IMR-90 (cell line): Measurements from ENCODE around the gene FIS1. TPM values are rescaled to one million over a fixed set of nuclear protein-coding genes. Genes with fewer than 3 reads are reported as not detected.
A peak's percentile ranks its signal among the peaks of the same experiment; 100 is the strongest.

Source experiments
- ATAC-seq: fragments of 200-7000 bp; cut with Tn5 transposase; 2 replicates; pipeline ENCODE4 v1.9.1; 2020; ENCODE audit warnings: low read depth, mild to moderate bottlenecking, moderate library complexity
- BruUV-seq: library from RNA; stranded (reverse); fragments of 400-500 nt; replicated peaks from 2 replicates; lab custom pipeline; 2021; lab: Mats Ljungman, UMichigan
- CTCF ChIA-PET: fragments of 300-600 bp; formaldehyde crosslinking; extraction: SDS; loops from one replicate; lab custom pipeline; 2021; ENCODE audit warnings: antibody characterized with exemption; lab: Yijun Ruan, JAX
- POLR2A ChIA-PET: fragments of 300-600 bp; sonication (Branson Sonifier 250); formaldehyde crosslinking; loops from one replicate; lab custom pipeline; 2022; ENCODE audit warnings: antibody characterized with exemption; ENCODE audit not compliant: unreplicated experiment; lab: Charles Lee
- DNase-seq: peaks from one replicate; pipeline ENCODE4 v3.0.0; 2013
- H2AFZ ChIP-seq: replicated peaks from 2 replicates; pipeline ENCODE3; 2013; ENCODE audit warnings: low read length, mild to moderate bottlenecking; ENCODE audit not compliant: poor library complexity
- H2AK5ac ChIP-seq: 2 replicates; pipeline ENCODE4 v1.6.1; 2013; ENCODE audit warnings: low read depth, low read length, inconsistent platforms
- H2AK9ac ChIP-seq: replicated peaks from 2 replicates; pipeline ENCODE3; 2013; ENCODE audit warnings: mild to moderate bottlenecking, low read depth, low read length, moderate library complexity; ENCODE audit not compliant: poor library complexity
- H2BK120ac ChIP-seq: 2 replicates; pipeline ENCODE4 v1.6.1; 2013; ENCODE audit warnings: low read depth, low read length, inconsistent platforms
- H2BK15ac ChIP-seq: 3 replicates; pipeline ENCODE4 v1.6.1; 2013; ENCODE audit warnings: low read depth, low read length, inconsistent platforms
- H2BK20ac ChIP-seq: 2 replicates; pipeline ENCODE4 v1.6.1; 2013; ENCODE audit warnings: low read depth, mild to moderate bottlenecking, inconsistent platforms, low read length, moderate library complexity
- H2BK5ac ChIP-seq: 2 replicates; pipeline ENCODE4 v1.6.1; 2013; ENCODE audit warnings: mild to moderate bottlenecking, low read depth, low read length, inconsistent platforms; ENCODE audit not compliant: poor library complexity, severe bottlenecking
- H3K14ac ChIP-seq: replicated peaks from 2 replicates; pipeline ENCODE4 v1.6.1; 2013; ENCODE audit warnings: low read depth, low read length, inconsistent platforms
- H3K18ac ChIP-seq: 2 replicates; pipeline ENCODE4 v1.6.1; 2013; ENCODE audit warnings: low read depth, low read length, control low read depth
- H3K23ac ChIP-seq: 2 replicates; pipeline ENCODE4 v1.6.1; 2013; ENCODE audit warnings: low read depth, low read length, inconsistent platforms
- H3K27ac ChIP-seq: 2 replicates; pipeline ENCODE4 v1.5.1; 2013; ENCODE audit warnings: mild to moderate bottlenecking, control low read depth, low read length; ENCODE audit not compliant: insufficient read depth
- H3K27me3 ChIP-seq: 2 replicates; pipeline ENCODE4 v1.6.1; 2013; ENCODE audit warnings: low read length; ENCODE audit not compliant: control insufficient read depth, insufficient read depth
- H3K36me3 ChIP-seq: 2 replicates; pipeline ENCODE4 v1.6.1; 2013; ENCODE audit warnings: low read length, mixed read lengths; ENCODE audit not compliant: control insufficient read depth, insufficient read depth
- H3K4ac ChIP-seq: 2 replicates; pipeline ENCODE4 v1.6.1; 2013; ENCODE audit warnings: low read depth, low read length, inconsistent platforms
- H3K4me1 ChIP-seq: 2 replicates; pipeline ENCODE4 v1.6.1; 2013; ENCODE audit warnings: low read length, mixed read lengths; ENCODE audit not compliant: control insufficient read depth, insufficient read depth
- H3K4me2 ChIP-seq: 2 replicates; pipeline ENCODE4 v1.6.1; 2013; ENCODE audit warnings: low read depth, mild to moderate bottlenecking, control low read depth, low read length, moderate library complexity
- H3K4me3 ChIP-seq: 2 replicates; pipeline ENCODE4 v1.5.1; 2013; ENCODE audit warnings: low read depth, mild to moderate bottlenecking, control low read depth, low read length, moderate library complexity; ENCODE audit not compliant: insufficient read depth
- H3K56ac ChIP-seq: 2 replicates; pipeline ENCODE4 v1.6.1; 2013; ENCODE audit warnings: low read length, inconsistent platforms; ENCODE audit not compliant: insufficient read depth; ENCODE audit errors: extremely low read depth
- H3K79me1 ChIP-seq, 2 experiments: 2 replicates each; pipeline ENCODE4 v1.6.1; 2013; ENCODE audit warnings: low read length in 2 of 2, inconsistent platforms in 1 of 2, low read depth in 1 of 2
- H3K9ac ChIP-seq: 2 replicates; pipeline ENCODE4 v1.6.1; 2013; ENCODE audit warnings: low read depth, low read length, control low read depth
- H3K9me1 ChIP-seq: 2 replicates; pipeline ENCODE4 v1.6.1; 2013; ENCODE audit warnings: low read length, inconsistent platforms; ENCODE audit not compliant: insufficient read depth
- H3K9me3 ChIP-seq: 2 replicates; pipeline ENCODE4 v1.6.1; 2013; ENCODE audit warnings: low read length; ENCODE audit not compliant: control insufficient read depth, insufficient read depth
- H4K20me1 ChIP-seq: 2 replicates; pipeline ENCODE4 v1.6.1; 2013; ENCODE audit warnings: low read length, inconsistent platforms; ENCODE audit not compliant: insufficient read depth
- H4K5ac ChIP-seq: 2 replicates; pipeline ENCODE4 v1.6.1; 2013; ENCODE audit warnings: mild to moderate bottlenecking, low read depth, low read length, control low read depth
- H4K8ac ChIP-seq, 2 experiments: 2 replicates each; pipeline ENCODE4 v1.6.1; 2013; ENCODE audit warnings: low read depth in 2 of 2, low read length in 2 of 2, control low read depth in 1 of 2, inconsistent platforms in 1 of 2
- H4K91ac ChIP-seq: 2 replicates; pipeline ENCODE4 v1.6.1; 2013; ENCODE audit warnings: low read depth, low read length, inconsistent platforms; ENCODE audit not compliant: insufficient read depth
- BHLHE40 ChIP-seq: fragments of 150-350 bp; IDR thresholded peaks from 2 replicates; pipeline ENCODE4 v1.6.1; 2016; ENCODE audit warnings: mild to moderate bottlenecking, low read depth, low read length
- CEBPB ChIP-seq: IDR thresholded peaks from 2 replicates; pipeline ENCODE4 v1.6.1; 2012; ENCODE audit warnings: low read depth, low read length, improper control_type of control experiment
- CHD1 ChIP-seq: IDR thresholded peaks from 2 replicates; pipeline ENCODE4 v1.6.1; 2012; ENCODE audit warnings: low read depth, low read length, improper control_type of control experiment
- ELK1 ChIP-seq: fragments of 150-350 bp; IDR thresholded peaks from 2 replicates; pipeline ENCODE4 v1.6.1; 2016; ENCODE audit warnings: low read depth, mild to moderate bottlenecking, low read length, moderate library complexity, borderline replicate concordance
- FOS ChIP-seq: fragments of 150-350 bp; IDR thresholded peaks from 2 replicates; pipeline ENCODE4 v1.6.1; 2016; ENCODE audit warnings: low read depth, low read length
- MAFK ChIP-seq: IDR thresholded peaks from 2 replicates; pipeline ENCODE4 v1.6.1; 2012; ENCODE audit warnings: low read depth, low read length, improper control_type of control experiment
- MAZ ChIP-seq: IDR thresholded peaks from 2 replicates; pipeline ENCODE4 v1.6.1; 2012; ENCODE audit warnings: low read depth, mild to moderate bottlenecking, low read length, improper control_type of control experiment, moderate library complexity, borderline replicate concordance
- MXI1 ChIP-seq: IDR thresholded peaks from 2 replicates; pipeline ENCODE4 v1.6.1; 2012; ENCODE audit warnings: low read depth, mild to moderate bottlenecking, low read length, moderate library complexity, borderline replicate concordance
- NFE2L2 ChIP-seq: fragments of 150-350 bp; IDR thresholded peaks from 2 replicates; pipeline ENCODE4 v1.6.1; 2016; ENCODE audit warnings: low read depth, mild to moderate bottlenecking, low read length
- POLR2A ChIP-seq: IDR thresholded peaks from 2 replicates; pipeline ENCODE4 v1.6.1; 2012; ENCODE audit warnings: mild to moderate bottlenecking, low read depth, low read length
- RAD21 ChIP-seq: IDR thresholded peaks from 2 replicates; pipeline ENCODE4 v1.6.1; 2012; ENCODE audit warnings: low read length, improper control_type of control experiment
- RCOR1 ChIP-seq: IDR thresholded peaks from 2 replicates; pipeline ENCODE4 v1.6.1; 2012; ENCODE audit warnings: mild to moderate bottlenecking, low read length, improper control_type of control experiment; ENCODE audit not compliant: insufficient replicate concordance
- RFX5 ChIP-seq: IDR thresholded peaks from 2 replicates; pipeline ENCODE4 v1.8.0; 2012; ENCODE audit warnings: low read depth, mild to moderate bottlenecking, low read length, moderate library complexity
- SMC3 ChIP-seq: fragments of 150-350 bp; IDR thresholded peaks from 2 replicates; pipeline ENCODE4 v1.6.1; 2016; ENCODE audit warnings: low read depth, mild to moderate bottlenecking, antibody characterized with exemption, low read length, moderate library complexity
- USF2 ChIP-seq: fragments of 150-350 bp; IDR thresholded peaks from 2 replicates; pipeline ENCODE4 v1.6.1; 2017; ENCODE audit warnings: mild to moderate bottlenecking, antibody characterized with exemption, low read length, low read depth
- WGBS, 2 experiments: methylation state at CpG; one replicate each; pipeline versions ENCODE4 v1.1.5 to v1.1.7; 2013; ENCODE audit warnings: missing lambda C conversion rate in 2 of 2; ENCODE audit not compliant: insufficient read length in 1 of 2; ENCODE audit errors: extremely low coverage in 2 of 2; 5-methylcytosine and 5-hydroxymethylcytosine counted together
- dilution Hi-C: fragments of 300-500 bp; cut with HindIII; formaldehyde crosslinking; loops from one replicate; pipeline ENCODE4 v1.14.3; 2018; ENCODE audit warnings: low sequenced_read_pairs; ENCODE audit not compliant: unreplicated experiment
- in situ Hi-C: fragments of 300-500 bp; cut with MboI; formaldehyde crosslinking; loops from 3 replicates; pipeline ENCODE4 v1.14.3; 2019; ENCODE audit warnings: low sequenced_read_pairs, inconsistent platforms, mixed read lengths
- intact Hi-C: fragments of 100-400 bp; cut with micrococcal nuclease; formaldehyde crosslinking; loops from 2 replicates; pipeline ENCODE4 v1.10.0; 2022
- polyA plus RNA-seq, 3 experiments: library from polyadenylated mRNA; depleted of rRNA; stranded (reverse); fragments of >200 nt; gene quantifications; 2 replicates each; pipeline ENCODE4 v1.2.3, GENCODE V29; 2012; ENCODE audit warnings: low replicate concordance in 1 of 3
- total RNA-seq: library from RNA; depleted of rRNA; stranded (reverse); fragments of >200 nt; gene quantifications from 2 replicates; pipeline ENCODE4 v1.2.3, GENCODE V29; 2012

The FIS1 gene
- total and polyA plus RNA-seq, 2 of the 4 experiments (the other 2 are of a cell fraction), result 293 to 489 TPM

DNA sequence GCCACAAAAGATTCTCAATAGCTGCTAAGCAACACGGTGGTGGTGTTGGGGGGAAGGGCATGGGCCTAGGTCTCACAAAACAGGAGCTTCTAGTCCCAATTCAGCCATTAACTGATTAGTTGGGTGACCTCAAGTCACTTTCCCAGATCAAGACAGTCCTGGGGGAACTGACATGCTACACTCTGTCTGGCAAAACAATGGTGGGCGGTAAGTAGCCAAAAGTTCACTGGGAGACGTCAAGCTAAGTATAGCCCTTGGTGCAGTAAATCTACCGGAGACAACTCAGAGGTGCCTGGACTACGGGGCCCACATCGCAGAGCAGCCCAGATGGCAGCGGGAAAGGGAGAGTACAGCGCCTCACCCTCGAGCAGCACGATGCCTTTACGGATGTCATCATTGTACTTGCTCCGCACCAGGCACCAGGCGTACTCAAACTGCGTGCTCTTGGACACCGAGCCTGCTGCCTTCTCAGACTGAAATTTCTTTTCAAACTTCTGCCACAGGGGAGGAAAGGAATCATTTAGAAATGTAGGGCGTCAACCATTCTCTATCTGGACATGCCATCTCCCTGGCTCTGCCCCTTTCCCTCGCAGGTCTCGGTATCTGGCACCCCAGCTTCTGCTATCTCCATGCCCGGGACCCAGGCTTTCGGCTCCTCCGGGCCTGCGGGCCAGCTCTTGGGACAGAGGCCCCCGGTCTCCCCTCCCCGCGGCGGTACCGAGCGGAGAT, 1.1 kb downstream of the FIS1 start:
- DNase-seq (no peak), ATAC-seq (no peak)
- H2BK5ac ChIP-seq, result peak overlapping the region; percentile 63
- no peak overlapping the region for H2BK20ac ChIP-seq
- peak overlapping the region; percentile 73 for H3K27ac ChIP-seq
- H3K23ac ChIP-seq, result peak overlapping the region; percentile 78
- H3K9me3 ChIP-seq, result no peaks in the 10 kb centered on the region
- H2BK15ac ChIP-seq, result no peak overlapping the region
- no peak overlapping the region; the same call in 1 of the 2 replicates for H2BK120ac ChIP-seq
- H2AFZ ChIP-seq, result peak overlapping the region; percentile 100
- H4K8ac ChIP-seq, result peak overlapping the region; percentile 72 to 98
- peak overlapping the region; percentile 86 for H3K9ac ChIP-seq
- H3K79me1 ChIP-seq, result peaks cover 24 to 56% of the 10 kb centered on the region in 2 experiments
- H3K36me3 ChIP-seq, result peaks cover 26% of the 10 kb centered on the region
- intact Hi-C loops, result loop anchor here (1.0 to 2.0 kb wide), 3 partner anchors 25 to 350 kb away; partner anchors contain the start of gene ZNHIT1
- peak overlapping the region; percentile 70 for H3K56ac ChIP-seq
- H3K4me3 ChIP-seq, result peak overlapping the region; percentile 73
- peak overlapping the region; percentile 83 for H3K14ac ChIP-seq
- ChIA-PET POLR2A (no interaction called here), CTCF (interaction anchor here (0.9 to 2.1 kb wide), 6 partner anchors 8 to 100 kb away, joined by 3 to 7 read pairs (median 5); partner anchors contain the start of genes PLOD3 and ZNHIT1)
- H4K20me1 ChIP-seq, result peaks cover 15% of the 10 kb centered on the region
- H3K4ac ChIP-seq, result peak overlapping the region; percentile 76
- in situ Hi-C loops, result no loop called here
- H3K4me2 ChIP-seq, result peak overlapping the region; percentile 95
- peak overlapping the region; percentile 8; the same call in 1 of the 2 replicates for H3K18ac ChIP-seq
- peak overlapping the region; percentile 74 for H4K5ac ChIP-seq
- peaks cover 5% of the 10 kb centered on the region; the same call in 1 of the 2 replicates for H3K4me1 ChIP-seq
- no peaks in the 10 kb centered on the region for H3K27me3 ChIP-seq
- no peak overlapping the region for H4K91ac ChIP-seq
- no TSS peak for BruUV-seq
- H2AK9ac ChIP-seq, result peak overlapping the region; percentile 89
- dilution Hi-C loops, result no loop called here
- H2AK5ac ChIP-seq, result peak overlapping the region; percentile 81; the same call in 1 of the 2 replicates
- no peaks in the 10 kb centered on the region for H3K9me1 ChIP-seq
- 54% methylated on average over 10 of the region's 28 CpGs; no CpG with 5 or more reads in 1 of the 2 experiments for WGBS, 2 experiments
- no peak for TF ChIP-seq BHLHE40
- no peak for TF ChIP-seq RCOR1
- no peak for TF ChIP-seq SMC3
- TF ChIP-seq ELK1, result no peak
- TF ChIP-seq USF2, result no peak
- no peak for TF ChIP-seq MAFK
- TF ChIP-seq MAZ, result no peak; the same call in 1 of the 2 replicates
- TF ChIP-seq POLR2A, result no peak
- no peak for TF ChIP-seq CEBPB
- no peak for TF ChIP-seq NFE2L2
- TF ChIP-seq RAD21, result no peak; the same call in 1 of the 2 replicates
- no peak for TF ChIP-seq MXI1
- no peak for TF ChIP-seq RFX5
- no peak for TF ChIP-seq FOS
- no peak for TF ChIP-seq CHD1
